Measurements from ENCODE around the gene MCOLN1.

DNA sequence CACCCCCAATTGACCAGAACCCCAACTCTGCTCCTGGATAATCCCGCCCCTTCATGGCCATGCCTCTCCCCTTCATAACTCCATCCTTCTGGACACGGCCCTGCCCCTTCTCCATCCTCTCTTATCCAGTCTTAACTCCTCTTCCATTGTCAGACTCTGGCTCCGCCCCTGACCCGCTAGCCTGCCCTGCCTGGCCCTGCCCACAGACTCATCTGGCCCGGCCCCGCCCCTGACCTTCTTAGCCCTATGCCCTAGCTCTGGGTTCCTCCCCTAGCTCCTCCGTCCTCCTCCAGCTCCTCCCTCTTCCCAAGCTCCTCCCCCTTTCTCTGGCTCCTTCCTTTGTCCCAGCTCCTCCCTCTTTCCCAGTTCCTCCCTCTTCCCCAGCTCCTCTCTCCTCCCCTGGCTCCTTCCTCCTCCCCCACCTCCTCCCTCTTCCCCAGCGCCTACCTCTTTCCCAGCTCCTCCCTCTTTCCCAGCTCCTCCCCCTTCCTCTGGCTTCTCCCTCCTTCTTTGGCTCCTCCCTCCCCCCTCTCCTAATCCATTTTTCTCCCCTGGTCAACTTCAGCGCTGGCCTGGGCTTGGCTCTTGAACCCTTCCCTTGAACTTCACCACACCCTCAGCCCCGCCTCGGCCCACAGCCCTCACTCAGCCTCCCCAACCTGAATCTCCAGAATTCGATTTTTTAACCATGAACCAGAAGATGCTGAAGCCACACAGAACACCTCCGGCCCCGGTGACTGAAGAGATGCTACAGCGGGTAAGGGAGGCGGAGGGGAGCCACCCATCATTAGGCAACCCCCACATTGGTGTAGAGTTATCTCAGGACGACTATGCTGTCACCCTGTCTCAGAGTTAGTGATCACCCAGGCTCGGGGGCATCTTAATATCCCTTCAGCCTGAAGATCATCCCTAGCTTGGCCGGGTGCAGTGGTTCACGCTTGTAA is 15.8 kb upstream of the MCOLN1 start:
- TF ChIP-seq CTCF (IDR thresholded peaks at IDR 0.05; ENCODE audit: low read depth, low read length) (no peak), MYC (IDR thresholded peaks at IDR 0.05; ENCODE audit: low read depth, low read length) (no peak), POLR2A (IDR thresholded peaks at IDR 0.05; ENCODE audit: extremely low read depth, insufficient read length) (no peak)
- TF ChIP-seq, protein P1, sequence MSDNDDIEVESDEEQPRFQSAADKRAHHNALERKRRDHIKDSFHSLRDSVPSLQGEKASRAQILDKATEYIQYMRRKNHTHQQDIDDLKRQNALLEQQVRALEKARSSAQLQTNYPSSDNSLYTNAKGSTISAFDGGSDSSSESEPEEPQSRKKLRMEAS (IDR thresholded peaks at IDR 0.05; ENCODE audit: low read depth, low read length) = no peak
